ENCODE measurements around the gene EPC1.
"Not testable (repeated sequence)": the region's sequence is repeated elsewhere in the genome, so short reads cannot be mapped to it uniquely, and the experiment has no call there.

The EPC1 gene

GRCh38 chr10:32372000-32372875 is 25.3 kb upstream of the EPC1 start:
- DNase-seq: no peak

- DNase-seq: no peak
Observed at GRCh38 chr10:32371101-32371500, 24.1 kb upstream of the EPC1 start.

GRCh38 chr10:32367793-32368453 is 21.0 kb upstream of the EPC1 start:
- DNase-seq: peak; percentile 70

- DNase-seq: no peak
Observed at GRCh38 chr10:32366588-32366987, 19.6 kb upstream of the EPC1 start.

GRCh38 chr10:32366111-32366510 is 19.2 kb upstream of the EPC1 start:
- DNase-seq: no peak

- not testable (repeated sequence) for DNase-seq
Observed at GRCh38 chr10:32365404-32365803, 18.4 kb upstream of the EPC1 start.

- no peak for DNase-seq
Observed at GRCh38 chr10:32362571-32362970, 15.6 kb upstream of the EPC1 start.

- DNase-seq: no peak
Observed at GRCh38 chr10:32360884-32361283, 13.9 kb upstream of the EPC1 start.

- no peak for DNase-seq
Observed at GRCh38 chr10:32360241-32360640, 13.3 kb upstream of the EPC1 start.

- DNase-seq: no peak
Observed at GRCh38 chr10:32357056-32357735, 10.2 kb upstream of the EPC1 start.

GRCh38 chr10:32354690-32355089 is 7.7 kb upstream of the EPC1 start:
- DNase-seq: not testable (repeated sequence)

GRCh38 chr10:32350811-32351350 is 3.9 kb upstream of the EPC1 start:
- DNase-seq: no peak

- DNase-seq: no peak
Observed at GRCh38 chr10:32349968-32350738, 3.2 kb upstream of the EPC1 start.

- DNase-seq: no peak
Observed at GRCh38 chr10:32349199-32349585, 2.2 kb upstream of the EPC1 start.

GRCh38 chr10:32348297-32349198 is 1.6 kb upstream of the EPC1 start:
- DNase-seq: no peak

- no peak for DNase-seq
Observed at GRCh38 chr10:32347363-32348022, 535 bp upstream of the EPC1 start.

GRCh38 chr10:32346134-32346550 is 816 bp downstream of the EPC1 start:
- DNase-seq: peak; percentile 98

GRCh38 chr10:32341596-32341995 is 5.4 kb downstream of the EPC1 start:
- DNase-seq: no peak

GRCh38 chr10:32340596-32341180 is 6.3 kb downstream of the EPC1 start:
- no peak for DNase-seq

- no peak for DNase-seq
Observed at GRCh38 chr10:32338262-32338661, 8.7 kb downstream of the EPC1 start.

- no peak for DNase-seq
Observed at GRCh38 chr10:32337350-32337749, 9.6 kb downstream of the EPC1 start.

All from right hindlimb (tissue), 1 donor.